Mucosa of rectum (tissue), 2 donors: ENCODE data around the gene KRTAP5-3.
"Not testable (repeated sequence)": the region's sequence is repeated elsewhere in the genome, so short reads cannot be mapped to it uniquely, and the experiment has no call there.

Experiments used
- H3K27ac ChIP-seq, 2 donors: one replicate each; pipeline ENCODE4 v1.7.0; 2013; ENCODE audit warnings: inconsistent platforms in 2 of 2, low read depth in 2 of 2, low read length in 2 of 2
- H3K27me3 ChIP-seq, 2 donors: one replicate each; pipeline ENCODE4 v1.7.0; 2013; ENCODE audit warnings: low read length in 2 of 2; ENCODE audit not compliant: control insufficient read depth in 2 of 2, insufficient read depth in 2 of 2
- H3K36me3 ChIP-seq, 2 donors: one replicate each; pipeline ENCODE4 v1.7.0; 2013; ENCODE audit warnings: low read length in 2 of 2; ENCODE audit not compliant: control insufficient read depth in 2 of 2, insufficient read depth in 2 of 2
- H3K4me1 ChIP-seq, 2 donors: one replicate each; pipeline ENCODE4 v1.7.0; 2013; ENCODE audit warnings: low read length in 2 of 2, mild to moderate bottlenecking in 1 of 2; ENCODE audit not compliant: control insufficient read depth in 2 of 2, insufficient read depth in 2 of 2
- H3K4me3 ChIP-seq, 2 donors: one replicate each; pipeline ENCODE4 v1.7.0; 2013; ENCODE audit warnings: low read length in 2 of 2
- H3K9ac ChIP-seq, 2 donors: one replicate each; pipeline ENCODE4 v1.7.0; 2013; ENCODE audit warnings: low read length in 2 of 2, low read depth in 1 of 2, mild to moderate bottlenecking in 1 of 2
- H3K9me3 ChIP-seq, 2 donors: one replicate each; pipeline ENCODE4 v1.7.0; 2013; ENCODE audit warnings: low read length in 2 of 2; ENCODE audit not compliant: control insufficient read depth in 2 of 2
- donor health status: healthy.
- donor health status: Normal muscosa, but diverticular disease.

KRTAP5-3 gene

GRCh38 chr11:1619449-1619848, 11.2 kb upstream of the KRTAP5-3 start:
- Histone ChIP-seq H3K27ac (no peak overlapping the region), H3K4me1 (no peaks in the 10 kb centered on the region), H3K9ac (no peak overlapping the region), H3K36me3 (no peaks in the 10 kb centered on the region), H3K27me3 (peaks cover 0 to 2% of the 10 kb centered on the region in 2 donors), H3K9me3 (no peaks in the 10 kb centered on the region), H3K4me3 (no peak overlapping the region)

- H3K9ac ChIP-seq, result no peak overlapping the region
- no peaks in the 10 kb centered on the region for H3K4me1 ChIP-seq
- H3K4me3 ChIP-seq, result no peak overlapping the region
- peaks cover 0 to 2% of the 10 kb centered on the region in 2 donors for H3K27me3 ChIP-seq
- no peaks in the 10 kb centered on the region for H3K9me3 ChIP-seq
- no peaks in the 10 kb centered on the region for H3K36me3 ChIP-seq
- no peak overlapping the region for H3K27ac ChIP-seq
These were observed 10.0 kb upstream of the KRTAP5-3 start for GRCh38 chr11:1618231-1618630.

GRCh38 chr11:1607901-1608300, 362 bp downstream of the KRTAP5-3 start:
- not testable (repeated sequence) for H3K27me3 ChIP-seq, H3K9ac ChIP-seq, H3K4me3 ChIP-seq, H3K4me1 ChIP-seq, H3K27ac ChIP-seq, H3K9me3 ChIP-seq, H3K36me3 ChIP-seq

GRCh38 chr11:1607156-1607845, 962 bp downstream of the KRTAP5-3 start:
- not testable (repeated sequence) for H3K9ac ChIP-seq, H3K9me3 ChIP-seq, H3K4me3 ChIP-seq, H3K4me1 ChIP-seq, H3K27me3 ChIP-seq, H3K36me3 ChIP-seq, H3K27ac ChIP-seq

- H3K27me3 ChIP-seq, H3K27ac ChIP-seq: not testable (repeated sequence)
These were observed 2.3 kb downstream of the KRTAP5-3 start for GRCh38 chr11:1605923-1606322.

GRCh38 chr11:1604711-1605110, 3.6 kb downstream of the KRTAP5-3 start:
- Histone ChIP-seq H3K36me3 (no peaks in the 10 kb centered on the region), H3K9ac (no peak overlapping the region), H3K4me3 (no peak overlapping the region), H3K27ac (no peak overlapping the region), H3K4me1 (peaks cover 0 to 4% of the 10 kb centered on the region in 2 donors), H3K9me3 (no peaks in the 10 kb centered on the region), H3K27me3 (peaks cover 0 to 5% of the 10 kb centered on the region in 2 donors)

More at GRCh38 chr11:1605923-1606322, 2.3 kb downstream of the KRTAP5-3 start:
- not testable (repeated sequence) for H3K36me3 ChIP-seq, H3K4me1 ChIP-seq, H3K9me3 ChIP-seq, H3K4me3 ChIP-seq, H3K9ac ChIP-seq

- Histone ChIP-seq H3K4me3 (no peak overlapping the region), H3K27me3 (peaks cover 0 to 5% of the 10 kb centered on the region in 2 donors), H3K9ac (no peak overlapping the region), H3K27ac (no peak overlapping the region), H3K4me1 (peaks cover 0 to 4% of the 10 kb centered on the region in 2 donors), H3K9me3 (no peaks in the 10 kb centered on the region), H3K36me3 (no peaks in the 10 kb centered on the region)
These were observed 4.1 kb downstream of the KRTAP5-3 start for GRCh38 chr11:1604181-1604580.

GRCh38 chr11:1603629-1604028, 4.6 kb downstream of the KRTAP5-3 start:
- Histone ChIP-seq H3K27me3 (peaks cover 0 to 5% of the 10 kb centered on the region in 2 donors), H3K36me3 (no peaks in the 10 kb centered on the region), H3K27ac (no peak overlapping the region), H3K9ac (no peak overlapping the region), H3K9me3 (no peaks in the 10 kb centered on the region), H3K4me3 (no peak overlapping the region), H3K4me1 (peaks cover 0 to 4% of the 10 kb centered on the region in 2 donors)

- H3K4me1 ChIP-seq, result peaks cover 5 to 11% of the 10 kb centered on the region in 2 donors
- not testable (repeated sequence) for H3K9me3 ChIP-seq, H3K27me3 ChIP-seq, H3K4me3 ChIP-seq, H3K36me3 ChIP-seq, H3K27ac ChIP-seq, H3K9ac ChIP-seq
These were observed 6.6 kb downstream of the KRTAP5-3 start for GRCh38 chr11:1601663-1602062.

- H3K36me3 ChIP-seq, result no peaks in the 10 kb centered on the region
- H3K9me3 ChIP-seq, result no peaks in the 10 kb centered on the region
- no peak overlapping the region for H3K27ac ChIP-seq
- peaks cover 0 to 5% of the 10 kb centered on the region in 2 donors for H3K27me3 ChIP-seq
- no peak overlapping the region for H3K4me3 ChIP-seq
- no peak overlapping the region for H3K9ac ChIP-seq
- peaks cover 8 to 18% of the 10 kb centered on the region in 2 donors for H3K4me1 ChIP-seq
These were observed 7.6 kb downstream of the KRTAP5-3 start for GRCh38 chr11:1600626-1601025.
